Activated T-cell treated with anti-CD3 and anti-CD28 coated beads for 48 hours (primary cell): ENCODE data around the gene MAPK7.
A peak's percentile ranks its signal among the peaks of the same experiment; 100 is the strongest.
"Not testable (repeated sequence)": the region's sequence is repeated elsewhere in the genome, so short reads cannot be mapped to it uniquely, and the experiment has no call there.

Experiments
- DNase-seq: peaks from one replicate; pipeline ENCODE4 v3.0.0-alpha.2; 2020; ENCODE audit warnings: low read depth

The MAPK7 gene

DNA sequence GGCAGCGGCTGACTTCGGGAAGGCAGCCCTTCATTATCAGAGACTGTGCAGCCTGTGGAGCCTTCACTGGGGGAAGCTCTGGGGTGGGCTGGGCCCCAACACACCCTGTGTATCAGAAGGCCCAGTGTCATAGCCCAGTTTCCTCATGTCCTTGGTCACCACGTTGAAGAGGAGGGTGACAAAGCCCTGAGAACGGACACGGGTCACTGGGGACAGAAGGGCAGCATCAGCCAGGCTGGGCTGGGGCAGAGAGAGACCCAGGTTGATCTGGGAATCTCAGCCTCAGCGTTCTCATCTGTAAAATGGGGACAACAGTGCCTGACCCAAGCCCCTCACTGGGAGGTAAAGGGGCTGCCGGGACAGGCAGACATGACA, 35.1 kb upstream of the MAPK7 start:
- no peak for DNase-seq

DNA sequence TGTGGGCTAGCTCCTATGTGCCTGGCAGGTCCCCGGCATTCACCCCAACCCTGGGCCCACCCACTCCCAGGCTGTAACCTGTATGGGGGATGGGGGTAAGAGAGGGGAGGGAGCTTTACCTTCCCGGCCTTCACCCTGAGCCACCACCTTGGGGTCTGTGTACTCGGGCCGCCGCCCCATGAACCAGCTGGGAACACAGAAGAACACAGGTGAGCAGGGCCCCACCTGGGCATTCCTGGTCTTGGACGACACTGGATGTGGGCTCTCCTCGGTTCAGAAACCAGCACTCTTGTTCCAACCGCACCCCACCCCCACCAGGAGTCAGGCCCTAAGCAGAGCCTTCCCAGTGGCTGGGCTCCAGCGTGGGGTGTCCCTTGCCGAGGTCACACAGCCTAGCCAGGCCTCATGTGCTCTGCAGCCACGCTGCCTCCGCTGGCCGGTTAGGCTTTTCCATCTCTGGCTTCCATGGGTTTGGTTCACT, 34.6 kb upstream of the MAPK7 start:
- DNase-seq = no peak

DNA sequence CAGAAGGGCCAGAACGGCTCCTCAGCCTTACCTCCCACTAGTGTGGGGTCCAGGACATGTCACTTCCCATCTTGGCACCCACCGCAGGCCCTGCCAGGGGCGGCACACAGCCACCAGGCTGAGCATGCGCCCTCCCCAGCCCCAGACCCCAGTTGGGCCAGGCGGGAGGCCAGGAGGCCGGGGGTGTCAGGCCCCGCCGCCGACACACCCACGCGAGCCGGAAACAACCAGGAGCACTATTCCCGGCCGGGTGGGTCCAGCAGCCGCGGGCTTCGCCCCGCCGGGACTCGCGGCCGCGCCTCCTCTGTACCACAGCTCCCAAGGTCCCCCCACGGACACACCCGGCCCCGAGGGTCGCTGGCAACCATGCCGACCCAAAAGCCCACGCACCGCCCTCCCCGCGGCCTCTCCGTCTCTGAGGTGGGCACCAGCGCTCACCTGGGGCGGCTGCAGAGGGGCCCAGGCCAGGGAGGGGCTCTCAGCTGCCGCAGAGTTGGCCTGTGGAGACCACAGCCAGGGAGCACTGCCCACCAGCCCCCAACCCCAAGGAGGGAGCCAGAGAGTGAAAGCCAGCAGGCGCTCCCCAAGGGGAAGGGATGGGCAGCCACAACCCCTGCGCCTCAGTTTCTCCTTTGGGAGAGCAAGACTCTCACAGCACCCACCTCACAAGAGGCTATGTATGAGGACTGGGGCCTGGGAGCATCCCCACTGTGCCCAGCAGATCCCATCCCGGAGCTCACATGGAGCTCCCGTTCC, 33.8 kb upstream of the MAPK7 start:
- no peak for DNase-seq

DNA sequence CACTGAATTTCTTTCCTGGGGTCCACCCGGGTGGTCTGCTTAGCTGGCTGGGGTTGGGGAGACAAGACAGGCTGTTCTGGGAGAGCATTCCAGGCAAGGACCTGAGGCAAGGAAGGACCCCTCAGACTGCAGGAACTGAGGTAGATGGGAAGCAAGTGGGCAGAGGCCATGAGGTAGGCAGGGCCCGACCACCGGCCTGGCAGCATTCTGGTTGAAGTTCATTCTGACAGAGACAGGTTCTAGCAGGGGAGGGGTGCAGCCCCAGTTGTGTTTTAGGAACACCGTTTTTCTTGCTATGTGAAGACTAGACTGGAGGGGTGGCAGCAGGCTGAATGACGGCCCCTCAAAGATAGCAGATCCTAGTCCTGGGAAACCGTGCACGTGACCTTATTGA, 33.2 kb upstream of the MAPK7 start:
- DNase-seq = no peak

DNA sequence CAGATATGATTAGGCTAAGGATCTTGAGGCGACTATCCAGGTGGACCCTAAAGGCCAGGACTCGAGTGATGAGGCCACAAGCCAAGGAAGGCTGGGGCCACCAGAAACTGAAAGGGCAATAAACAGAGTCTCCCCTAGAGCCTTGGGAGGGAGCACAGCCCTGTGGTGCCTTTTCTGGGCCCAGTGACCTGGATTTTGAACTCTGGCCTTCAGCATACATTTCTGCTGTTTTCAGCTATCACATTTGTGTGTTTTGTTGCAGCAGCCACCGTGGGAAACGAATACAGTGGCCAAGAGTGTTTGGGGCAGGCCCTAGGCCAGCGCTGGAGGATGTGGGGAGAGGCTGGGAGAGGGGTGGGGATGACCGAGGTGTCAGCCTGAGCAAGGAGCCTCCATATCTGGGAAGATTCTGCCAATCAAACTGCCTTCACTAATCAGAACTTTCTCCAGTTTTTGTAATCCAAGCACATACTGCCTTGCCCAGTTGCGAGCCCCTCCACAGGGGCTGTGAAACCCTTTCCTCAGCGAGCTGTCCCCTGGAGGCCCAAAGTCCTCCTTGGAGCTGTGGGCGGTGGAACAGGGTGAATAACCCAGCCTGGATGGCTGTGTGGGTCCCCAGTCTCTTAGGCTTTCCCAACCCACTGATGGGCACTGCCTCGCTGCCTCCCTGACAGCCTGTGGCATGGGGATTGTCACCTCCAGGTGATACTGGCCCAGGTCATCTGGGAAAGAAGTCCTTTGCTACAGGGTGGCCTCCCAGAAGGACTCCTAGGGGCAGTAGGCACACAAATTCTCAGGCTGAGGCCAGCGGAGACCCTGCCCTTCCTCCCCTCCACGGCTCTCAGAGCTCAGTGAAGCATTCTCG, 32.6 kb upstream of the MAPK7 start:
- DNase-seq = no peak

DNA sequence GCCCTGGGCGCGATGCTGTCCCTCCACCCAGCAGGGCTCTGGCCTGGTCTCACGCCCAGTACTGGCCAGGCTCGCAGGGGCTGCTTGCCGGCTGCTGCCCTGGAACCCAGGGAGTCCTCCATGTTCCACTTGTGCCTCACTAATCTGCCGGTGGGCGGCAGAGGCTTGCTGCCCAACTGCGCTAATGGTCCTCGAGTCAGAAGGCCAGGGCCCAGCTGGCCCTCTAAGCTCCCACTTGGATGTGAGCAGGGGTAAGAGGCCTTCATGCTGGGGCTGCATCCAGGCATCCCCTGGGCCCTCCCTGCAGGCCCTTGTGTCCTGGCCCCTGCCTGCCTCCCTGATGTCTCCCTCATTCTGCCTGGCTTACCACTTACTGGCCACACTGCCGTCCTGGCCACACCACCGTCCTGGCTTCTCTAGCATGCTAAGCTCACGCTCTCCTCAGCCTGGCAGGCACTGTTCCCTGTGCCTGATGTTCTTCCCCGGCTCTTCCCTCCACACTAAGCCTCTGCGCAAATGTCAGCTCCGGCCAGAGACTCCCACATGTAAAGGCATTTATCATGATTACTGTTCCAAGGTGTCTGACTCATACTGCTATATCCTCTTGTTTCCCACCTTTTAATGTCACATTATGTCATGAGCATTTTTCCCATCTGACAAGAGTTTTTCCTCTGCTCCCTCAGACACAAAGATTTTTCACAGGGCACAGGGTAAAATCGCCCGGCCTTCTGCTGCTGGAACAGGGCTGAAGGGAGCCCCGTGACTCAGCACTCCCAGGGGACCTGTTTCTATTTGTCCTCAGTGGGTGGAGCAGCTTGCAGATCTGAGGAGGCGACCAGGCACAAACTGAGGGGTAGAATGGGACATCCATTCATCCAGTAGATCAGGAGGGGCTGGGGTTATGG, 31.7 kb upstream of the MAPK7 start:
- no peak for DNase-seq

DNA sequence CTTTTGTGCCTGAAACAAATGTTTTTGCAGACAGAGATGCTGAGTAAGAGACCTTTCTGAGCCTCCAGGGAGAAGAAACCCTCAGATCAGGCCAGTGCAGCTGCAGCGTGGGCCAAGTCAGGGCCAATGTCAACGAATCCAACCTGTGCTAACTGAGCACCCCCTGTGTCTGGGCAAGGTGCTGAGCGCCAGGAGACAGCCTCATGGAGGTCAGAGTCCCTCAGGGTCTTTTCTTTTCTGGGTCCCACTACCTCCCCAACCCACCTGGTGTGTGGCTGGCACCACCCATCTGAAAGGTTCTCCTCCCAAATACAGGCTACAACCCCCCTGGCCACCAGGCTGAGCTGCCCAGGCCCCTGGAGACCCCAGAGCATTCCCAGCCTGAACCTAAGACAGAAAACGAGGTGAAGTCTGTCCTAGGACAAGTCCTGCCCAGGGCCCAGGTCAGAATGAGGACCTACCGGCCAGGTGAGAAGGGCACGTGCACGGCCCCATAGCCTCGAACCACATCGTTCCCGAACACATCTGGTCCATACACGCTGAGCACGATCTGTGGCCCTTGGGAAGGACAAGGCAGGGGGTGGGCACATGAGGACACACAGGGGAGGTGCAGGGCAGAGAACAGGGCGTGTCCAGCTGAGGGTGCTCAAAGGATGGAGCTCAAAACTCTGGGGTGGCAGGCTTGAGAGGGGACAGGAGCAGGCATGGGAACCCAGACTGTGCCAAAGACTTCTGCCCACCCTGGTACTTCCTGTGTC, 30.8 kb upstream of the MAPK7 start:
- no peak for DNase-seq

DNA sequence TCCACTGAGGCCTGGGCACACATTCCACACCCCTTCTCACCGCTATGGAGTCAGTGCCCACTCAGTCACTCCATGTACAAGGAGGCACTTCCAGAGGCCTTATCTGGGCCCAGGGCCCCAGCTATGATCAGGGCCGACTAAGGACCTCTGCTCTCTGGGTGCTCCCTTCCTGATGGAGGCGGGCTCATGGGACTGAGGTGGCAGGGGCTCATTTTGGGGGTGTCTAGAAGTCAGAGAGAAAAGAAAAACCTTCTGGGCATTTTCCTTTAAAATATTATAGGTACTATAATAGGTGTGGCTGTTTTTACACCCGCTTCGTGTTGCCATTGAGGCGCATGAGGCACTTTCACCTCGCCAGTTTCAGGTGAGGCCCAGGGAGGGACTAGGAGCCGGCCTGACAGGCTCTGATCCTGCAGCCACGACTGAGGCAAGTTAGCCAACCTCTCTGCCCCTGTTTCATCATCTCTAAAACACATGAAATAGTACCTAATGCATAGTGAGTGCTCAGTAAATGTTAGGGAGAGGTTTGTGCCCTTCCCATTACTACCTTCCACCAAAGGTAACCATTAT, 30.1 kb upstream of the MAPK7 start:
- DNase-seq = no peak

DNA sequence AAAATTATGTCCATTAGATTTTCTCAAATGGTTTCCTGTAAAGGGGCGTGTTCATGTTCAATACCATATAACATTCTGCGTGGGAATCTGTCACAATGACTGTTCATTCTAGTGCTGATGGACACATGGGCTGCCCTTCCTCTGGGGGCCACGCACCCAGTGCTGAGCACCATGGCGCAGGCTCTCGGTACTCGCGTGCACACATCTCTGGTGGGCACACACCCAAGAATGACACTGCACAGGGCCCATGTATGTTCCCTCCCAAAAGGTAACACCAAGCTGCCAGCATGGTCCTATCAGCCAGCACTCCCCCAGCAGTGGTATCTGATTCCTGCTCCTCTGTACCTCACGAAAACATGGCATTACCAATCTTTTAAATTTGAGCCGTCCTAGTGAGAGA, 29.5 kb upstream of the MAPK7 start:
- no peak for DNase-seq

DNA sequence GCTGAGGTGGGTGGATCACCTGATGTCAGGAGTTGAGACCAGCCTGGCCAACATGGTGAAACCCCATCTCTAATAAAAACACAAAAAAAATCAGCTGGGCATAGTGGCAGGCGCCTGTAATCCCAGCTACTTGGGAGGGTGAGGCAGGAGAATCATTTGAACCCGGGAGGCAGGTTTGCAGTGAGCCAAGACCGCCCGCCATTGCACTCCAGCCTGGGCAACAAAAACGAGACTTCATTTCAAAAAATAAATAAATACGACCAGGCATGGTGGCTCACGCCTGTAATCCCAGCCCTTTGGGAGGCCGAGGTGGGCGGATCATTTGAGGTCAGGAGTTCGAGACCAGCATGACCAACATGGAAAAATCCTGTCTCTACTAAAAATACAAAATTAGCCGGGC, 24.9 kb upstream of the MAPK7 start:
- not testable (repeated sequence) for DNase-seq

DNA sequence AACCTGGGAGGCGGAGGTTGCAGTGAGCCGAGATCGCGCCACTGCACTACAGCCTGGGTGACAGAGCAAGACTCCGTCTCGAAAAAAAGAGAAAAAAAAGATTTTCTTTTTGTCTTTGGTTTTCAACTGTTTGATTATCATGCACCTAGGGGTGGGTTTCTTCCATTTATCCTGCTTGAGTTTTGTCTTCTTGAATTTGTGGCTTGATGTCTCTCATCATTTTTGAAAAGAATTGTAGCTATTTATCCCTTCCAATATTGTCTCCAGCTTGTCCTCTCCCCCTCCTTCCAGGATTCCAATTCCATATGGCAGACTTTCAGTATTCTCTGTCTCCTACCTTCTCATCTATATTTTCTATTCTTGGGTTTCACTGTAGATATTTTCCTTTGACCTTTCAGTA, 23.6 kb upstream of the MAPK7 start:
- DNase-seq = no peak

DNA sequence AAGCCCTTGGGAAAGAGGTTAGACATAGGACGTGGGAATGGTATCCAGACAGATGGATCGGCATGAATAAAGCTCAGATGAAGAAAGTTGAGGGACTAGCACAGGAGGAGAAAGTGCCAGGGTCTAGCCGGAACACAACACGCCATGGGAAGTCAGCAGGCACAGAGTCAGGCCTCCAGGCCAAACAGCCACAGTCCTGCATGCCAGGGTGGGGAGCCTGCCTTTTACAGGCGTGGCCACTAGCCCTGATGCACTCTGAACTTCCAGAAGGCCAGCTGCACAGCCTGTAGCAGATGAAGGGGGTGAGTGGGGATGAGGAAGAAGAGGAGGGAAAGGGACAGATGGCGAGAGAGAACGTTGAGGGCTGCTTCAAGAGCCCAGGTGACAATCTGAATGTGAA, 20.9 kb upstream of the MAPK7 start:
- no peak for DNase-seq

DNA sequence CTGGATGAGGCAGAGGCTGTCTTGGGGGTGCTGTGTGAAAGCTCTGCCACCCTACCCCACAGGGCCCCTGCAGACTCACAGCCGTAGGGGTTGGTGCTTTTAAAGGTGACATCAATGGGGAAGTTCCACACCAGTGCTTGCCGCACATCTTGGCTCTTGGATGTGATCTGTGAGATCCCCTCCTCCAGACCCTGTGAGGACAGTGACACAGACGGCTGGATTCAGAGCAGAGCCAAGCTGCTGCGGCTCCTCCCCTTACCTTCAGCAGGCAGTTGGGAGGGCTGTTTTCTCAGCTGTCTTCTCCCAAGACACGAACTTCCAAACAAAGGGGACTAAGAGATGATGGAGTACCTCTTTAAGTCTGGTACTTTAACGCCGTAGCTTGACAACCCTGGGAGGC, 20.5 kb upstream of the MAPK7 start:
- no peak for DNase-seq

DNA sequence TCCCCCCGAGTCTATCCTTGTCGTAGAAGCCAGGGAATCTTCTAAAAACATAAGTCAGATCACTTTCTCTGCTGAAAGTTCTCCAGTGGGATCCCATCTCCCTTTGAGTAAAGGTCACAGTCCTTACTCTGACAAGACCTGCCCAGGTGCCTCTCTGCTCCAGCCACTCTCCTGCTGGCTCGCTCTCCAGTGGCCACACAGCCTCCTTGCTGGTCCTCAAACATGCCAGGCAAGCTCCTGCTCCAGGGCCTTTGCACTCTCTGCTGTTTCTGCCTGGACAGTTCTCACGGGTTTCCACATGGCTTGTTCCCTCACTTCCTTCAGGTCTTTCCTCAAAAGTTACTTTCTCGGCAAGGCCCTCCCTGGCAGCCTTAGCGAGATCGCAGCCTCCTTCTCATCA, 19.1 kb upstream of the MAPK7 start:
- no peak for DNase-seq

DNA sequence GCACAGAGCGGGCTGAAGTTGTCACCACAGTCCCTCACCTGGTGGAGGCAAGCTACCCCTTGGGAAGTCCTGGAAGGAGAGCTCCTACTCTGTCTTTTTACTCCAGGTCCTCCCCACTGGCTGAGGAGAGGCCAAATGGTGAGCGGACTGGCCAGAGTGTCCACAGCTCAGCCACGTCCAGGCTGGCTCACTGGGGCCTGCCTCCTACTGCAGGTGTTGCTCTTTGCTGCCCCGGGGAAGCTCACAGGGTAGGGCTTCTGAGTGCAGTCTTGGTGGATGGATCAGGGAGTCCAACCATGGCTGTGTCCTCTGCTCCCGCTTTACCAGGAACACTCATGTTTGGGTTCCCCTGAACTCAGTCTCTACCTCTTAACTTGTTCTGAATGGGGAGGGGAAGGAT, 18.4 kb upstream of the MAPK7 start:
- no peak for DNase-seq

DNA sequence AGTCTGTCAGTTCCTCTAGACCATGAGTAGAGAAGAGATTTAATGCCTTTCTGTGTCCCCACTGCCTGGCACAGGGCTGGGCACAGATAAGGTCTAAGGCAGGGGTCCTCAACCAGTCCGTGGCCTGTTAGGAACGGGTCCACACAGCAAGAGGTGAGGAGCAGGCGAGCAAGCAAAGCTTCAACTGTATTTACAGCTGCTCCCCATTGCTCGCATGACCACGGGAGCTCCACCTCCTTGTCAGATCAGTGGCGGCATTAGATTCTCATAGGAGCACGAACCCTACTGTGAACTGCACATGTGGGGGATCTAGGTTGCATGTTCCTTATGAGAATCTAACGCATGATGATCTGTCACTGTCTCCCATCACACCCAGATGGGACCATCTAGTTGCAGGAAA, 17.5 kb upstream of the MAPK7 start:
- DNase-seq = no peak

DNA sequence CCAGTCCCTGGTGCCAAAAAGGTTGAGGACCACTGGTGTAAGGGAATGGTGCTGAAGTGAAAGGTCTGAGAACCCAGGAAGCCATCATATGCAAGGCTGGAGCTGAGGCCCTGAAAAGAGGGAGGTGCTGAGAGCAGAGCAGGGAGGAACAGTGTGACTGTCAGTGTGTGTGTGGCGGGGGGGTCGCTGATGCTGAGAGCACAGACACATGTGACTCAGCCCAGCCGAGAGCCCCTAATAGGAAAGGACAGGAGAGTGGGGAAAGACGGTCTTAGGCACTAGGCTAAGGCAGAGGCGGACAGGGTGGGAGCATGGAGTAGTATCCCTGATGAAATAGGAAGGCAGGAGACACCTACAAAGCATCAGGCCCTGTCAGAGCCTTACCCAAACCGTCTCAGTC, 17.0 kb upstream of the MAPK7 start:
- no peak for DNase-seq

DNA sequence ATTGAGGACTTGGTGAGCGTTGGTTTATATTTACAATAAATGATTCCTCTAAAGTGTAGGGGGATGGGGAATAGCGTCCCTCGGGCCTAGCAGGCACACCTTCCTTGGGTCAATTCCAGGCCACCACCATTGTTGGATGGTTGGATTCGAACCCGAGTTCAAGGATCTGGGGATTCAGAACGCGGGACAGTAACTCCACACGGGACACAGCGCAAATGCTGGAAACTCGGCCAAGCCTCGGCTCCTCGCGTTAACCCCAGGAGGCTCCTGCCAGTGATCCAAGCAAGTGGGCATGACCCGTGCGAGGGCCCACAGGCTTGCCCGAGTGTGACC, 16.4 kb upstream of the MAPK7 start:
- no peak for DNase-seq

DNA sequence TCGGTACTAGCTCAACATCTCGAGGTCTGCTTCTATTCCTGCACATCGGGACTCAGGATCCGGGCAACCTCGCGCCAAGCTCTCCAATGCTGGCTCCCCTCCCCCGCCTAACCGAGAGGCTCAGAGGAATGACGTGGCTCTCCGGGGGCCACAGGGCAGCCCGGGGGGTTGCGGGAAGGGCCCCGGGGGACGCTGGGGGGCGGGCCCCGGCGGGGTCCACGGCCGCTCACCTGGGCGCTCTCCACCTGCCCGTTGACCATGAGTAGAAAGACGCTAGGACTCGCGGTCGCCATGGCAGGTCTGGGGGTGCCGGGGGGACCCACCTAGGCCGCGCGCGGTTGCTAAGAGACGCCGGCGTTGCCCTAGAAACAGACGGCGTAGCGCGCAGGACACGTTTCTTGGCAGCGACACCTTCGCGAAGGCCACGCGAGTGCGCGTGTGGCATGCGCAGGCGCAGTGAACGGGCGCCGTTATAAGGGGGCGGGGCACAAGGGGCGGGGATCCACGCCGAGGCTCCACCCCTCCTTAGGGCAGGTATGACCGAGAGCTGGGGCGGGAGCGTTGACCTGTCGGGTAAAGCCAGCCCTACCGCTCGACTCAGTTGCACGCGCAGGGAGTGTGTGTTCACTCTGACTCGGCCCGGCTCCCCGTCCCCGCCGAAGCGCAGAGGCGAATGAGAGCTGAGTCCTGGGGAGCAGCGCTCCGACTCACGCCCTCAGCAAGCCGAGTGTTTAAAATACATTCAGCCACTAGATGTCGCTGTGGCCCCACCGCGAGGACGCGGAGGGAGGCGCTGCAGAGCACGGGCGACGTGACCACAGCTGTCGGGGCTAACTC, 15.8 kb upstream of the MAPK7 start, which contains the start of gene B9D1:
Gene B9D1 (minus strand): TSS at position 447 of the 837 bp plus-strand sequence. CDS start 154 bp downstream, at position 293.
- DNase-seq = peak; percentile 88

DNA sequence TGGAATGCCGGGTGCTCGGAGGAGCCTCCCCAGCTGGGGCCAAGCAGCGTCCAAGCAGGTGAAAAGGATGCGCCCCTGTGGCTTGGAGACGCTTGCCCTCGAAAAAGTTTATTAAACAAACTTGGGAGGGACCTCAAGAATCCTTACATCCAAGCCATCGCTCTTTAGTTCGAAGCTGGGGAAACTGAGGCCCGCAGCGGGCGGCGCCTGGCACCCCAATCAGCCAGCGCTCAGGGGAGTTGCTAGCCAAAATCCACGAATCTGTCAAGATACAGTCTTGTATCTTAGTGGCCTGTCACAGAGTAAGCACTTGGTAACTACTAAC, 15.2 kb upstream of the MAPK7 start:
- no peak for DNase-seq
